Measurements from ENCODE around the gene MAT2A.
"Not testable (repeated sequence)": the region's sequence is repeated elsewhere in the genome, so short reads cannot be mapped to it uniquely, and the experiment has no call there.

GRCh38 chr2:85560403-85560726 lies 21.4 kb downstream of the MAT2A start:
- TF ChIP-seq CTCF (conservative IDR thresholded peaks at IDR 0.05); ZFX (IDR thresholded peaks at IDR 0.05): not testable (repeated sequence)

All from C4-2B (cell line).